Natural killer cell treated with Interleukin-12 subunit alpha and Interleukin-12 subunit beta and Interleukin-15 and Interleukin-18, amount 100 ng/mL, for 72 hours (primary cell): ENCODE data around the gene QPCTL. TPM values are rescaled to one million over a fixed set of nuclear protein-coding genes. Genes with fewer than 3 reads are reported as not detected.
"Not testable (repeated sequence)": the region's sequence is repeated elsewhere in the genome, so short reads cannot be mapped to it uniquely, and the experiment has no call there.

Experiments
- ATAC-seq, 2 donors: fragments of 150-1000 bp; cut with Tn5 transposase in 1 of 2; sonication (Bioruptor Pico), chemical (Tn5 transposase) in 1 of 2; 2 replicates each; pipeline ENCODE4 v1.10.0; 2021
- DNase-seq: peaks from one replicate; pipeline ENCODE4 v3.0.0; 2022; ENCODE audit warnings: low spot score
- H3K27ac Mint-ChIP-seq, 2 donors: 1 replicate in 1 of 2; 2 replicates in 1 of 2; pipeline ENCODE4 v1.8.0; 2022; ENCODE audit warnings: mixed read lengths in 2 of 2, mild to moderate bottlenecking in 1 of 2, moderate library complexity in 1 of 2
- H3K27me3 Mint-ChIP-seq, 2 donors: 1 replicate in 1 of 2; 2 replicates in 1 of 2; pipeline ENCODE4 v1.8.0; 2022; ENCODE audit warnings: mixed read lengths in 2 of 2
- H3K36me3 Mint-ChIP-seq: one replicate; pipeline ENCODE4 v1.8.0; 2022; ENCODE audit warnings: mixed read lengths
- H3K4me1 Mint-ChIP-seq, 2 donors: 1 replicate in 1 of 2; 2 replicates in 1 of 2; pipeline ENCODE4 v1.8.0; 2022; ENCODE audit warnings: low read depth in 2 of 2, mixed read lengths in 2 of 2, mild to moderate bottlenecking in 1 of 2
- H3K4me3 Mint-ChIP-seq: one replicate; pipeline ENCODE4 v1.8.0; 2022; ENCODE audit warnings: mixed read lengths
- H3K9me3 Mint-ChIP-seq: 2 replicates; pipeline ENCODE4 v1.8.0; 2022; ENCODE audit warnings: mixed read lengths
- total RNA-seq, 2 donors: library from RNA; stranded (reverse); gene quantifications; one replicate each; pipeline ENCODE4 v1.2.3, GENCODE V29; 2022

The QPCTL gene
- total RNA-seq, 2 donors from 2014 or later, result 8.4 to 22.7 TPM

- no peak overlapping the region for H3K27ac Mint-ChIP-seq
- no peak overlapping the region for H3K4me3 Mint-ChIP-seq
- ATAC-seq (no peak), DNase-seq (no peak)
- no peaks in the 10 kb centered on the region for H3K36me3 Mint-ChIP-seq
- H3K27me3 Mint-ChIP-seq, result peaks cover 6 to 8% of the 10 kb centered on the region in 2 donors
- peaks cover 22 to 23% of the 10 kb centered on the region in 2 donors for H3K4me1 Mint-ChIP-seq
- H3K9me3 Mint-ChIP-seq, result no peaks in the 10 kb centered on the region
Measured at GRCh38 chr19:45663800-45664199, 28.7 kb upstream of the QPCTL start.

GRCh38 chr19:45664575-45664974 is 27.9 kb upstream of the QPCTL start:
- ATAC-seq (no peak), DNase-seq (no peak)
- no peak overlapping the region for H3K27ac Mint-ChIP-seq
- no peaks in the 10 kb centered on the region for H3K36me3 Mint-ChIP-seq
- H3K9me3 Mint-ChIP-seq, result no peaks in the 10 kb centered on the region
- H3K27me3 Mint-ChIP-seq, result peaks cover 3 to 8% of the 10 kb centered on the region in 2 donors
- no peak overlapping the region for H3K4me3 Mint-ChIP-seq
- H3K4me1 Mint-ChIP-seq, result peaks cover 22 to 29% of the 10 kb centered on the region in 2 donors

GRCh38 chr19:45667620-45668341 is 24.7 kb upstream of the QPCTL start, which contains the start of gene GIPR:
TSS of gene GIPR (plus strand) at chr19:45668221. CDS start at chr19:45669521, 1,300 bp downstream.
- no peaks in the 10 kb centered on the region for H3K27me3 Mint-ChIP-seq
- peaks cover 41 to 47% of the 10 kb centered on the region in 2 donors for H3K4me1 Mint-ChIP-seq
- peak within 1 kb of the TSS; percentile 78 to 88 for H3K27ac Mint-ChIP-seq
- ATAC-seq (peak; percentile 91 to 93), DNase-seq (peak; percentile 87)
- H3K4me3 Mint-ChIP-seq, result peak within 1 kb of the TSS; percentile 94
- no peaks in the 10 kb centered on the region for H3K9me3 Mint-ChIP-seq
- peaks cover 3% of the 10 kb centered on the region for H3K36me3 Mint-ChIP-seq

- Mint-ChIP-seq H3K36me3 (peaks cover 4% of the 10 kb centered on the region), H3K9me3 (no peaks in the 10 kb centered on the region), H3K4me3 (peak overlapping the region; percentile 94), H3K27me3 (no peaks in the 10 kb centered on the region), H3K4me1 (peaks cover 42 to 48% of the 10 kb centered on the region in 2 donors), H3K27ac (peak overlapping the region; percentile 78 to 88)
- peak; percentile 20 to 24 for ATAC-seq
- DNase-seq, result peak; percentile 85
Measured at GRCh38 chr19:45668342-45668871, 24.1 kb upstream of the QPCTL start.

- Mint-ChIP-seq H3K4me1 (peaks cover 35 to 37% of the 10 kb centered on the region in 2 donors), H3K36me3 (peaks cover 4% of the 10 kb centered on the region), H3K9me3 (no peaks in the 10 kb centered on the region), H3K27ac (peak overlapping the region; percentile 7 to 89), H3K4me3 (peak overlapping the region; percentile 94), H3K27me3 (no peaks in the 10 kb centered on the region)
- ATAC-seq (peak; percentile 46 to 75), DNase-seq (peak; percentile 89)
Measured at GRCh38 chr19:45670670-45671453, 21.6 kb upstream of the QPCTL start.

GRCh38 chr19:45674946-45675345 is 17.5 kb upstream of the QPCTL start:
- Mint-ChIP-seq H3K27ac (no peak overlapping the region), H3K27me3 (no peaks in the 10 kb centered on the region), H3K9me3 (no peaks in the 10 kb centered on the region), H3K4me3 (no peak overlapping the region), H3K4me1 (peaks cover 24 to 28% of the 10 kb centered on the region in 2 donors), H3K36me3 (peaks cover 4% of the 10 kb centered on the region)
- DNase-seq, result no peak
- ATAC-seq, result no peak

GRCh38 chr19:45676851-45677263 is 15.6 kb upstream of the QPCTL start:
- H3K27ac Mint-ChIP-seq, result no peak overlapping the region
- ATAC-seq (peak; percentile 17 to 28), DNase-seq (no peak)
- no peaks in the 10 kb centered on the region for H3K27me3 Mint-ChIP-seq
- no peaks in the 10 kb centered on the region for H3K9me3 Mint-ChIP-seq
- H3K4me1 Mint-ChIP-seq, result peaks cover 18% of the 10 kb centered on the region in 2 donors
- H3K4me3 Mint-ChIP-seq, result peak overlapping the region; percentile 71
- peaks cover 4% of the 10 kb centered on the region for H3K36me3 Mint-ChIP-seq

GRCh38 chr19:45677351-45678230 is 14.9 kb upstream of the QPCTL start:
- peak; percentile 67 for DNase-seq
- Mint-ChIP-seq H3K4me1 (peaks cover 20 to 21% of the 10 kb centered on the region in 2 donors), H3K36me3 (peaks cover 4% of the 10 kb centered on the region), H3K4me3 (peak overlapping the region; percentile 78), H3K27me3 (no peaks in the 10 kb centered on the region), H3K9me3 (no peaks in the 10 kb centered on the region), H3K27ac (peak overlapping the region in 1 of 2 donors; percentile 60)
- ATAC-seq, result peak; percentile 63 to 69

- peak; percentile 89 for DNase-seq
- Mint-ChIP-seq H3K4me1 (peaks cover 17 to 18% of the 10 kb centered on the region in 2 donors), H3K27me3 (no peaks in the 10 kb centered on the region), H3K27ac (peak overlapping the region; percentile 26 to 82), H3K36me3 (no peaks in the 10 kb centered on the region), H3K9me3 (no peaks in the 10 kb centered on the region), H3K4me3 (peak overlapping the region; percentile 63)
- peak; percentile 95 to 96 for ATAC-seq
Measured at GRCh38 chr19:45681391-45682015, 11.0 kb upstream of the QPCTL start.

GRCh38 chr19:45682117-45682516 is 10.3 kb upstream of the QPCTL start:
- Mint-ChIP-seq H3K4me3 (no peak overlapping the region), H3K9me3 (no peaks in the 10 kb centered on the region), H3K27me3 (no peaks in the 10 kb centered on the region), H3K36me3 (no peaks in the 10 kb centered on the region), H3K4me1 (peaks cover 14 to 18% of the 10 kb centered on the region in 2 donors), H3K27ac (peak overlapping the region; percentile 26 to 82)
- ATAC-seq (no peak), DNase-seq (no peak)

GRCh38 chr19:45682908-45683307 is 9.6 kb upstream of the QPCTL start:
- Mint-ChIP-seq H3K4me3 (no peak overlapping the region), H3K4me1 (peaks cover 9 to 14% of the 10 kb centered on the region in 2 donors), H3K27me3 (no peaks in the 10 kb centered on the region), H3K36me3 (no peaks in the 10 kb centered on the region), H3K27ac (peak overlapping the region in 1 of 2 donors; percentile 3), H3K9me3 (no peaks in the 10 kb centered on the region)
- no peak for ATAC-seq
- DNase-seq, result no peak

- ATAC-seq, H3K36me3 Mint-ChIP-seq, H3K27ac Mint-ChIP-seq, H3K9me3 Mint-ChIP-seq, H3K27me3 Mint-ChIP-seq, H3K4me3 Mint-ChIP-seq, DNase-seq: not testable (repeated sequence)
- H3K4me1 Mint-ChIP-seq, result peaks cover 13 to 14% of the 10 kb centered on the region in 2 donors
Measured at GRCh38 chr19:45685045-45685444, 7.4 kb upstream of the QPCTL start.

GRCh38 chr19:45687599-45687998 is 4.9 kb upstream of the QPCTL start:
- DNase-seq (no peak), ATAC-seq (no peak)
- H3K4me1 Mint-ChIP-seq, result peaks cover 13 to 14% of the 10 kb centered on the region in 2 donors
- H3K9me3 Mint-ChIP-seq, result no peaks in the 10 kb centered on the region
- H3K27me3 Mint-ChIP-seq, result no peaks in the 10 kb centered on the region
- H3K27ac Mint-ChIP-seq, result no peak overlapping the region
- H3K36me3 Mint-ChIP-seq, result peaks cover 12% of the 10 kb centered on the region
- H3K4me3 Mint-ChIP-seq, result no peak overlapping the region
